Embryonic facial prominence (tissue), 1 donor: ENCODE data around the gene KCNH8.

ENCODE experiments used
- DNase-seq: peaks from one replicate; pipeline ENCODE4 v3.0.0-alpha.2; 2016; ENCODE audit errors: extremely low spot score

Gene KCNH8

DNA sequence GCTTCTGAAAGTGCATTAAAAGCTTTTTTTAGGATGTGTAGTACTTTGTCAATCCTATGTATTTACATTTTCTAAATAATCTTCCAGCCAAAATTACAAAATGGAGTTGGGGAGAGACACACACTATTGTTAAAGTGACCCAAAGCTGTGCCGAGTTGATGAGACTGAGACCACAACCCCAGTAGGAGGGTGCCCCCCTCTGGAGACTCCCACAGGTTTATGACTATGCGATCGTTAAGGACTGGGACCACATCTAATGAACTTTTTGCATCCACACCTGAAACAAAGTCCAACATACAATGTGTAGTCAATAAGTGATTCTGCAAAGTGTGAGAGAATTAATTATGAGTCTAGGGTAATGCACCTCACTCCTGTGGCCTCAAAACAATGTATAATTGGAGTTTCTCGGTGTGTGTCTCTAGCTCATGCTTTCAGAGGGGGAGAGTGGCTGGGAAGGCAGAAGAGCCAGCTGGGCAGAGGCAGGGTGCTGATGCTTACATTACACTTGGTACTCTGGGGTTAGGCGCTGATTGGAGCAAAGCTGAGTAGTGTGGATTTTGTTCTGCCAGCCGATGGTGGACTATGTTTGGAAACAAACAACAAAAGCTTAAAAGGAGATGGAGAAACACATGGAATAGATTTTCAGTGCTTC lies 102.8 kb downstream of the KCNH8 start:
- no peak for DNase-seq

GRCh38 chr3:19254189-19254588 lies 105.9 kb downstream of the KCNH8 start:
- no peak for DNase-seq

DNA sequence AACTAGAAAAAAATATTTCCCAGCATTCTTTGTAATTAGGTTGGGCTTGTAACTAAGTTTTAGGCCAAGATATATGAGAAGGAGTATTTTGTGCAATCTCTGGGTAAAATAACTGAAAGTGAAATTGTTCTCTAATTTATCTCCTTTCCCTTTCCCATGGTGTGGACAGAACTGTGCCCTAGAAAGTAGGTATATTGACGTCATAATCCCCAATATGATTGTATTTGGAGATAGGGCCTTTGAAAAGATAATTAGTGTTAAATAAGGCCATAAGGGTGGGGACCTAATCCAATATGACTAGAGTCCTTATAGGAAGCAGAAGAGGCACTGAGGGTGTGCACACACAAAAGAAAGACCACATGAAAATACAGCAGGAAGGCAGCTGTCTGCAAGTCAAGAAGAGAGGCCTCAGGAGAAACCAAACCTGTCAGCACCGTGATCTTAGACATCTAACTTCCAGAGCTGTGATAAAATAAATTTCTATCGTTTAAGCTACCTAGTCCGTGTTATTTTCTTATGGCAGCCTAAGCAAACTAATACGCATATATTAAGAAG lies 106.6 kb downstream of the KCNH8 start:
- no peak for DNase-seq

DNA sequence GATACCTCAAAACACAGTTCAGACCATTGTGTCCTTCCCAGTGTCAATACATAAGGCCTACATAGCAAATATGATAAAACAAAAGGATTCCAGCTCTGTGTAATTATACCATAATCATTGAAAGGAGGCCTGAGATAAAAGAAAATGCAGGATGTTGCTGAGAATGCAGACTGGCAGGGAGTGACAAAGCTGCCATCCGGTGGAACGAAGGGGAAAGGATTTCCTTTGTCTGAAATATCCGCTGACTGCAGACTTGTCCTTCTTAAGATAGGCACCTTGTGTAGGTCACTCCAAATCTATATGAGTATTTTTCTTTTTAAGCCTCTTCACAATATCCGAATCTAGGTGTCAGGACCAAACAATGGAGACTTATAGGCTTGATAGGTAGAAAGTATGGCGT lies 108.0 kb downstream of the KCNH8 start:
- no peak for DNase-seq

GRCh38 chr3:19263606-19264005 lies 115.3 kb downstream of the KCNH8 start:
- DNase-seq = no peak

DNA sequence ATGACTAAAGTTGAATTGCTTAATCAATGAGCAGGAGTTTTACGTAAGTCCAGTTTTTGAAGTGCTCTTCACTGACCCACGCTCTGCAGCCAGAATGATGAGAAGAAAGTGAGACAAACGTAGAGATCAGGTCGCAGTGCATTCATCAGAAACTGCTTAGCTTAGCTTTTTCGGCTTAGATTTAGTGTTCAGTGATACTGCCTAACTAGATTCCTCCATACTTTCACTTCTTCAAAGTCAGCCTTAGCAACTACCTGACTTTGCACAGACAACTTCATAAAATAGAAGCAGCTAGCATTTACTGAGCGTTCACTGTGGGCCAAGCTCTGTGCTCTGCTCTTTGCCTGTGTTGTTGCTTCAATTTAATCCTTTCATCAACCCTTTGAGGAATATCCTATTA lies 116.1 kb downstream of the KCNH8 start:
- no peak for DNase-seq

DNA sequence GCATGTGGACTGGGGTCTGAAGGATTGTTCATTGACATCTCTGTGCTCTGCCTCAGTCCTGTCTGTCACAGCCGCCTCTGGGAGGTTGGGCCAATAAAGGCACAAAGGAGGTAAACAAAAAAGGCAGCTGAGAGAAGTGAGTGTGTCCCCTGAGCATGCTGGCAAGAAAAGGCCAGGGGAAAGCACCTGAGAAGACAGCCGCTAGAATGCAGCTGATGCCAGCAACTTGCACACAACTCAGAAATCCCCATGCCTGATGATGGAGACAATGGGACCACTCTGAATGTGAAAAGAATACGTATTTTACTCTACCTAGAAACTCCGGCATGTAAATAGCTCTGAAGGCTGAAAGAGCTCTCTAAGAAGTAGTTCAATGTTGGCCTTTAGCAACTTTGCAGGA lies 118.7 kb downstream of the KCNH8 start:
- DNase-seq = no peak

- no peak for DNase-seq
Measured at GRCh38 chr3:19270481-19270880, 122.2 kb downstream of the KCNH8 start.

- no peak for DNase-seq
Measured at GRCh38 chr3:19272296-19272695, 124.0 kb downstream of the KCNH8 start.

DNA sequence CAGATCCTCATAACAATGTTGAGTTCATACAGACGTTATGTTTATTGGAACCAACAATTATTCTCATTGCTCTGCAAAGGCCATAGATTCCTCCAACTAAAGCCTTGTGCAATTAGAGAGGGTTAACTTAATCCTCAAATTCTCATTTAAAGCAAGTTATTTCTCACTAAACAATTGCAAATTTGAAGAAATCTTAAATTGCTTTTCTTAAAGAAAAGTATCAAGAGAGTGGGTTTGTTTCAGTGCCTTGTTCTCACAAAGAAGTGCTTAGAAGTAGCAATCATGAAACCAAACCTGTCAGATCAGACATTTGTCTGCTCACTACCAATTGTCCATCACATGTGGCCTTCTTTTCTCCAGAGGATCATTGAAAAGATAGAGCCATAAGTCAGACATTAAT lies 124.8 kb downstream of the KCNH8 start:
- DNase-seq = no peak

DNA sequence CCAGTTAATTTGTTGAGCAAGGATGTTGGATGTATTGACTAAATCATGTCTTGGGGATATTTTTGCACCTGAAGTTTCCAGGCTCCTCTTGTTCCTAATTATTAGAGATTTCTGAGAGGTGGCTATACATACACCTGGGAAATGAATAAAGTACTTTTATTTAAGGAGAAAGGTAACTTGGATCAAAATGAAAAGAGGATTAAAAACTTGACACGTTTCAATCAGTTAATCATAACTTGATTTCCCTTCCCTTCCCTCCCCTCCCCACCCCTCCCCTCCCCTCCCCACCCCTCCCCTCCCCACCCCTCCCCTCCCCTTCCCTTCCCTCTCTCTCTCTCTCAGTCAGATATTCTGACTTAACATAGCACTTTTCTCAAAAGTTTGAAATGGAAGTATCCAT lies 126.3 kb downstream of the KCNH8 start:
- DNase-seq = no peak

DNA sequence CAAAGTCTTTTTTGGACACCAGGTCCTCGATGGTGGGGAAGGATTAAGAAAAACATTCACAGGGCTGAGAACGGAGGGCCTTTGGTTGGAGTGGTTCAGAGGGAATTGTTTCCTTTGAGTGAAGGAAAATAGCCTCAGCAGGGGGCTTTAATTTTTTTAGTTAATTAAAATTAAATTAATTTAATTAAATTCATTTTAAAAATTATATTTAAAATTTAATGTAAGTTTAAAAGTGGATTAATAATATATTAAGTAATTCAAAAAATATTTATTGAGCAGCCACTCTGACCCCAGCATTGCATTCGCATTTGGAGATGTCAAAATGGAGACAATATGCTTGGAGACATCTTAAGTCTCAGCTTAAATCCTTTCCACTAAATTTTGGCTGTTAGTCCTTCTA lies 136.7 kb downstream of the KCNH8 start:
- DNase-seq = no peak

- no peak for DNase-seq
Measured at GRCh38 chr3:19293295-19293694, 145.0 kb downstream of the KCNH8 start.

DNA sequence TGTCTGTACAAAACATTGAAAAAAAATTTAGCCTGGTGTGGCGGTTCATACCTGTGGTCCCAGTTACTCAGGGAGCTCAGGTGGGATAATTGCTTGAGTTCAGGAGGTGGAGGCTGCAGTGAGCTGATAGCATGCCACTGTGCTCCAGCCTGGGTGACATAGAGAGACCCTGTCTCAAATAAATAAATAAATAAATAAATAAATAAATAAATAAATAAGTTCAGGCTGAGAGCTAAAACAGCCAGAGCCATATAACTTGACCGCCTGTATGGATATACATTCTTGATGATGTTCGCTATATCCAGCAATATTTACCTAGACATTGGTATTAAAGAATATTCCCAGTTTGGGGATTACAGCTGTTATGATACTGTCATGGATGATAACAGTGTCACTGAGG lies 146.9 kb downstream of the KCNH8 start:
- DNase-seq = no peak

- DNase-seq = no peak
Measured at GRCh38 chr3:19331931-19332330, 183.6 kb downstream of the KCNH8 start.

DNA sequence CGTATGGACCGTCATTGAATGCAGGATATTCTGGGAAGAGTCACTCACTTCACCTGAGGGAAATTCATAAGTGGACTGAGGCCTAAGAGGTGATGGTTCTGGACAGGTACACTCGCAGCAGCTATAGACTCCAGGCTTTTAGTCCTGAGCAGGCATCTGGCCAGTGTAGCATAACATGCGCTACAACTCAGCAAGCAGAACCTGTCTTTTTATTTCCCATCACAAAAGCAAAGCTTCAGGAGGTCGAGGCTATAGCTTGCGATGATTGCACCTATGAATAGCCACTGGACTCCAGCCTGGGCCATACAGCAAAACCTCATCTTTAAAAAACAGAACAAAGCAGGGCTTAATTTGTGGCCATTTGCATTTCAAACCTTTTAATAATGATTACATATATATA lies 185.8 kb downstream of the KCNH8 start:
- no peak for DNase-seq

- no peak for DNase-seq
Measured at GRCh38 chr3:19338769-19339168, 190.5 kb downstream of the KCNH8 start.

- no peak for DNase-seq
Measured at GRCh38 chr3:19342389-19342788, 194.1 kb downstream of the KCNH8 start.

GRCh38 chr3:19346759-19347158 lies 198.4 kb downstream of the KCNH8 start:
- no peak for DNase-seq

GRCh38 chr3:19347671-19348070 lies 199.4 kb downstream of the KCNH8 start:
- no peak for DNase-seq

- DNase-seq = no peak
Measured at GRCh38 chr3:19348500-19348899, 200.2 kb downstream of the KCNH8 start.

DNA sequence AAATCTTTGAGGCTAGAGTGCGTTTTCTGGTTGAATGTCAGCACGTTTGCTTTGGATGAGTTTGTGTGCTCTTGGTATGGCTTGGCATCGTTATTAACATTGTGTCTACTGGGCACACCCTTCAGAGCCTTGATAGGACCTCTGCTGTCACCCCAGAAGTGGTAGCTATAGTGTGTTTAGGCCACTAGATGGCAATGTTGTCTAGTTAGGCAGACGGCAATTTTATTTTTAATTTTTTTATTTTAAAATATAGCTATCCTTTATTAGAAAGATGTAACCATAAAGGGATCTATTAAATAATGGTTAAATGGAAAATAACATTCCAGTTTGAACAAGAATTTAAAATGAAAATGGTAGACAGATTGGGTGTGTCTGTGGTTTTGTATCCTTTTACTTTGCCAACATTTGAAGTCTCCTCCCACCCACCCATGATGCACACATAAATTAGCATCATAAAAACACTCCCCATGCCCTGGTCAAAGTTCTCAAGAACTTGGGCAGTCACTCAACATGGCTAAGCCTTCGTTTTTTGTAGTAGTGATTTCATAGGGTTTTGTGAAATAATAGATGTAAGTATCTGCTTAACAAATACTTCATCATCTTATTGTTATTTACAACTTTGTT lies 200.7 kb downstream of the KCNH8 start:
- no peak for DNase-seq

DNA sequence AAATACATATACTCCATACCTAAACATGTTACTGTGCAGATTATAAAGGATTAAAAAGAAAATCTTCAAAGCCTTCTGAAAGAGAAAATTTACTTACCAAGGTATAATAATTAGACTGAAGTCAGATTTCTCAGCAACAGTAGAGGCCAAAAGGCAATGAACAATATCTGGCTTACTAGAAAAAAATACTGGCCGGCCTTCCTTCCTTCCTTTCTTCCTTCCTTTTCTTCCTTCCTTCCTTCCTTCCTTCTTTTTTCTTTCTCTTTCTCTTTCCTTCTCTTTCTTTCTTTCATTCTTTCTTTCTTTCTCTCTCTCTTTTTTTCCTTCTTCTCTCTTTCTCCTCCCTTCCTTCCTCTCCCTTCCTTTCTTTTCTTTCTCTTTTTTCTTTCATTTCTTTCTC lies 209.6 kb downstream of the KCNH8 start:
- no peak for DNase-seq

- DNase-seq = no peak
Measured at GRCh38 chr3:19363071-19363470, 214.8 kb downstream of the KCNH8 start.
